Central memory CD8-positive, alpha-beta T cell (primary cell): ENCODE measurements around the gene LNX2.

Experiments
- ATAC-seq: fragments of 150-1000 bp; cut with Tn5 transposase; replicated peaks from 2 replicates; pipeline ENCODE4 v1.10.0; 2022; ENCODE audit warnings: mild to moderate bottlenecking, moderate FRiP score, moderate number of reproducible peaks; ENCODE audit not compliant: poor library complexity, severe bottlenecking; ENCODE audit errors: extremely low read depth
- DNase-seq, 2 donors: peaks; one replicate each; pipeline ENCODE4 v3.0.0; 2021; ENCODE audit warnings: low spot score in 2 of 2
- H3K27ac Mint-ChIP-seq: one replicate; pipeline ENCODE4 v1.8.0; 2022; ENCODE audit warnings: low read depth, mild to moderate bottlenecking, moderate library complexity, mixed read lengths
- H3K27me3 Mint-ChIP-seq: one replicate; pipeline ENCODE4 v1.8.0; 2022; ENCODE audit warnings: mixed read lengths
- H3K36me3 Mint-ChIP-seq: one replicate; pipeline ENCODE4 v1.8.0; 2022; ENCODE audit warnings: mild to moderate bottlenecking, moderate library complexity, mixed read lengths; ENCODE audit not compliant: insufficient read depth
- H3K4me1 Mint-ChIP-seq: one replicate; pipeline ENCODE4 v1.8.0; 2022; ENCODE audit warnings: mixed read lengths
- H3K4me3 Mint-ChIP-seq: one replicate; pipeline ENCODE4 v1.8.0; 2022; ENCODE audit warnings: mild to moderate bottlenecking, moderate library complexity, mixed read lengths
- H3K9me3 Mint-ChIP-seq: one replicate; pipeline ENCODE4 v1.8.0; 2022; ENCODE audit warnings: mixed read lengths

The LNX2 gene

DNA sequence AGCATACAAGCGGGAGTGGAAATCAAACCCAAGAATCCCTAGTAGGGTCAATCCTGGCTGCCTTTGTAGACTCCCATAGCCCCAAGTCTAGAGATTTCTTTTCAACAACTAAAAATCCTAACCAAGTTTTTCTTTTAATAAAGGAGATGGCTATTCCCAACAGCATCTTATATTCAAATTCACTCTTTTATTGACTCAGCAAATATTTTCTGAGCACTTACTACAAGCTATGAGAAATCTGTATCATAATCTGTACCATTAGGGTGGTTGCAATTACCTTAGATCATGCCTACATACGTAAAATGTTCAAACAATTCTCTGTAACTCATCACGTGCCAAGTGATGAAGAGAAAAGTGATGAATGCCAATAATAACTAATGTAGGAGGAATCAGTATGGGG is 54.5 kb downstream of the LNX2 start:
- no peak for DNase-seq
- Mint-ChIP-seq H3K27me3 (no peaks in the 10 kb centered on the region), H3K4me1 (peaks cover 11% of the 10 kb centered on the region), H3K36me3 (peaks cover 4% of the 10 kb centered on the region), H3K4me3 (no peak overlapping the region), H3K27ac (no peak overlapping the region), H3K9me3 (no peaks in the 10 kb centered on the region)
- ATAC-seq: no peak

- Mint-ChIP-seq H3K27me3 (no peaks in the 10 kb centered on the region), H3K9me3 (no peaks in the 10 kb centered on the region), H3K36me3 (peaks cover 5% of the 10 kb centered on the region), H3K4me3 (no peak overlapping the region), H3K4me1 (peaks cover 20% of the 10 kb centered on the region), H3K27ac (no peak overlapping the region)
- DNase-seq (no peak), ATAC-seq (no peak)
Observed at GRCh38 chr13:27562457-27562856, 57.9 kb downstream of the LNX2 start.

GRCh38 chr13:27559719-27560118 is 60.6 kb downstream of the LNX2 start:
- Mint-ChIP-seq H3K4me3 (no peak overlapping the region), H3K9me3 (no peaks in the 10 kb centered on the region), H3K36me3 (peaks cover 13% of the 10 kb centered on the region), H3K27me3 (no peaks in the 10 kb centered on the region), H3K4me1 (peaks cover 20% of the 10 kb centered on the region), H3K27ac (no peak overlapping the region)
- DNase-seq (peak in 1 of 2 donors; percentile 41), ATAC-seq (peak; percentile 97)

- H3K27ac Mint-ChIP-seq: no peak overlapping the region
- H3K4me3 Mint-ChIP-seq: no peak overlapping the region
- H3K36me3 Mint-ChIP-seq: peaks cover 18% of the 10 kb centered on the region
- no peaks in the 10 kb centered on the region for H3K27me3 Mint-ChIP-seq
- ATAC-seq (no peak), DNase-seq (no peak)
- no peaks in the 10 kb centered on the region for H3K9me3 Mint-ChIP-seq
- peaks cover 11% of the 10 kb centered on the region for H3K4me1 Mint-ChIP-seq
Observed at GRCh38 chr13:27556109-27556508, 64.2 kb downstream of the LNX2 start.

DNA sequence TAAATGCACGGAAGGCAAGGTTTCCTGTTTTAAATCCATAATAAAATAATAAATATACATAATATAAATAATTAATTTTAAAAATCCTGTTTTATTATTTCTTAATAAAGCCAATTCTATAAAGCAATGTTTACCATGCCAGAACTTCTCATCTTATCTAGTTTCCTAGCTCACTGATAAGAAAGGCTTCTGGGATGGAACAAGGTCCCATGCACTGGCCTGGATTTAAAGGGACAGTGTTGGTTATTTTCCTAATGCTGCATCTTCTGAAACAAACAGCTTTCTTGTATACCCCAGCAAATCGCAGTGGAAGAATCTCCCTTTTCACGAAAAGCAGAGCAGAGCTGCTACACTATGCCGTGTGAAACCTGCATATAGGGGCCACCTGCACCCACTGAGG is 68.8 kb downstream of the LNX2 start:
- Mint-ChIP-seq H3K27me3 (no peaks in the 10 kb centered on the region), H3K9me3 (no peaks in the 10 kb centered on the region), H3K36me3 (peaks cover 27% of the 10 kb centered on the region), H3K4me3 (no peak overlapping the region), H3K4me1 (no peaks in the 10 kb centered on the region), H3K27ac (no peak overlapping the region)
- no peak for ATAC-seq
- no peak for DNase-seq

GRCh38 chr13:27549406-27549981 is 70.8 kb downstream of the LNX2 start:
- Mint-ChIP-seq H3K4me1 (no peaks in the 10 kb centered on the region), H3K36me3 (peaks cover 23% of the 10 kb centered on the region), H3K9me3 (no peaks in the 10 kb centered on the region), H3K27me3 (no peaks in the 10 kb centered on the region), H3K4me3 (no peak overlapping the region), H3K27ac (no peak overlapping the region)
- DNase-seq (no peak), ATAC-seq (no peak)

DNA sequence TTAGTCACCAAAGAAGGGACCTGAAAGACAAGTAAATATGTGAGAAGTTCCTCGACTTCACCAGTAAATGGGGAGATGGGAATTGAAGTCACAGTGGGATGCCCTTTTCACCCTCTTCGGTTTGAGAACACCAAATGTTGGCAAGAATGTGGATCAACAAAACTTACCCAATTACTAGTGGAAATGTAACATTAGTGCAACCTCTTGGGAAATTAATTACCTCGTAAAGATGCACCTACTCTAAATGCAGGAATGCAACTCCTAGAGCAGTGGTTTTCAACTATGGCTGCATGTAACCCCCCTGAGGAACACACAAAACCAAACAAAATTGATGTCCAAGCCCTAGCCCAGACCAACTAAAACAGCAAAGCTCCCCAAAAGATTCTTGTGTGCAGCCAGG is 78.1 kb downstream of the LNX2 start:
- no peak for DNase-seq

DNA sequence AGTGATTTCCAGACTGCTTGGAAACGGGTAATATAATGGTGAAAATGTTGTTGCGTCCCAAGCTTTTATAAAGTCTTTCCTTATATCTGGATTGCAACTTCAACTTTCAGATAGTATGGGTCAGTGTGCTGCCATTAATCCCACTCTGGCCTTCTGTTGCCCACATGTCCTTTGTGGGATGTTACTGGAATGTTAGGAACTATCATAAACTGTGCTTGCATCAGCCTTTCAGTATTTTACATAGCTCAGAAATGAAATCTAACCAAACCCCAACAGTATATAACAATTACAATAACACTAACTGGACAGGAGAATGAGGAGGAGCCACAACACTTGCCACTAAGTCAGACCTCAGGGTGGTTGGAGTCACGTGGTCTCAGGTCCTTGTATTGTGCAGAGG is 78.9 kb downstream of the LNX2 start:
- H3K36me3 Mint-ChIP-seq: peaks cover 7% of the 10 kb centered on the region
- no peaks in the 10 kb centered on the region for H3K9me3 Mint-ChIP-seq
- no peaks in the 10 kb centered on the region for H3K4me1 Mint-ChIP-seq
- no peak overlapping the region for H3K4me3 Mint-ChIP-seq
- H3K27ac Mint-ChIP-seq: no peak overlapping the region
- ATAC-seq: no peak
- H3K27me3 Mint-ChIP-seq: no peaks in the 10 kb centered on the region
- no peak for DNase-seq

More for the DNA sequence above, 78.1 kb downstream of the LNX2 start:
- H3K4me1 Mint-ChIP-seq: no peaks in the 10 kb centered on the region
- no peak overlapping the region for H3K4me3 Mint-ChIP-seq
- H3K27ac Mint-ChIP-seq: no peak overlapping the region
- H3K27me3 Mint-ChIP-seq: no peaks in the 10 kb centered on the region
- H3K9me3 Mint-ChIP-seq: no peaks in the 10 kb centered on the region
- H3K36me3 Mint-ChIP-seq: peaks cover 7% of the 10 kb centered on the region
- ATAC-seq: no peak

GRCh38 chr13:27536361-27537101 is 83.8 kb downstream of the LNX2 start:
- DNase-seq (no peak), ATAC-seq (no peak)
- Mint-ChIP-seq H3K4me3 (no peak overlapping the region), H3K9me3 (no peaks in the 10 kb centered on the region), H3K36me3 (no peaks in the 10 kb centered on the region), H3K4me1 (peaks cover 11% of the 10 kb centered on the region), H3K27ac (no peak overlapping the region), H3K27me3 (no peaks in the 10 kb centered on the region)

DNA sequence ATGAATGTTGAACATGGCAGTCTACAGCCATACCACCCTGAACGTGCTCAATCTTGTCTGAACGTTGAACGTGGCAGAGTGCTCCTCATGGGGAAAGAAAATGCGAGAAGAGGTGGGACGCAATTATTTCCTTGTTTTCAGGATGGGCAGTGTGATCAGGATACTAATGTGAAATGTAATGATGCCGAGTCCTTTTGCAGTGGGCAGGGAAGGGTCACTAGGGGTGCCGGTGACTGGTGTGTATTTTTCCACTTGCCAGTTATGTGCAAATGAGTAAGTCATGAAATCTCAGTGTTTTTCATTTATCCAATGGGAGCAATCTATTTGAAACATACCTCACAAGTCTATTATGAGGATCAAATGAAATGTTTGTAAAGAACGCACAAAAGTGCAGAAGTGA is 84.8 kb downstream of the LNX2 start:
- DNase-seq: no peak
- H3K9me3 Mint-ChIP-seq: no peaks in the 10 kb centered on the region
- ATAC-seq: no peak

GRCh38 chr13:27534981-27535380 is 85.3 kb downstream of the LNX2 start:
- DNase-seq (no peak), ATAC-seq (no peak)
- Mint-ChIP-seq H3K4me1 (peaks cover 11% of the 10 kb centered on the region), H3K4me3 (no peak overlapping the region), H3K27ac (no peak overlapping the region), H3K9me3 (no peaks in the 10 kb centered on the region), H3K36me3 (no peaks in the 10 kb centered on the region), H3K27me3 (no peaks in the 10 kb centered on the region)

More for the DNA sequence above, 84.8 kb downstream of the LNX2 start:
- Mint-ChIP-seq H3K4me3 (no peak overlapping the region), H3K4me1 (peaks cover 11% of the 10 kb centered on the region), H3K27ac (no peak overlapping the region), H3K36me3 (no peaks in the 10 kb centered on the region), H3K27me3 (no peaks in the 10 kb centered on the region)

DNA sequence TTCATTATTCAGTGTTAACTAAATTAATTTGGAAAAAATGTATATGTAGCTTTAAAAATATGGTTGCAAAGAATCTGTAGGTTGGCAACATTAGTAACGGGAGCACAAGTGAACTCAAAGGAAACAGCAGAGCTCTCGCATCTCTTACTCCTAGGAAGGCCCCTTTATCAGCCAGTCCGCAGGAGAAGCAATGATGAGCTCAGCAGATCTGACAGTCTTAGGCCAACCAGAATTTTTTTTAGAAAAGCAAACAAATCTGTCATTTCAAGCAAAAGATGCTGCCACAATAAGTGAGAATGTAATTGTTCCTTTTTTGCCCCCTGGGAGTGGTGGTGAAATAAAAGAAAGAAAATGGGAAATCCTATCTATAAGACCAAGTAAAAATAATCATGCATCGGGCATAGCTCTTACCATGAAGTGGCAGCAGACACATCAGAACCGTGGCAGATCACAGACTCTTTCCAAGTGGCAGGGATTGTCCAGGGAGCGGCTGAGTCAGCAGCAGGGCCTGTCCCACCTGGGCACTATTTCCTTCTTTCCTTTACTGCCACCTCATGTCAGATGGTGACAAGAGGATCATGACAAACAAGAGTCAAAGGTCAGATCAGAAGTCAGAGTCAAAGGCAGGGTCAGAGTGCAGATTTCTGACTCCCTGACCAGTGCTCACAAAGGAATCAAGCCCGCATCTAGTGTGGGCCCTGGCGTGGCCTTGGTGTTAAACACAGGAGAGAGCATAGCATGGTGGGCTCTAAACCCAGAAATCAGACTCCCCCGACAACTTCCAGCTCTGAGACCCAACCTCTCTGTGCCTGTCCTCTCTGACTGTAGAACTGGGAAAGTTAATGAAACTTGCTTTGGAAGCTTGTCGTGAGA is 86.0 kb downstream of the LNX2 start:
- Mint-ChIP-seq H3K27me3 (no peaks in the 10 kb centered on the region), H3K9me3 (no peaks in the 10 kb centered on the region), H3K27ac (no peak overlapping the region), H3K36me3 (no peaks in the 10 kb centered on the region), H3K4me1 (peaks cover 11% of the 10 kb centered on the region), H3K4me3 (no peak overlapping the region)
- ATAC-seq (no peak), DNase-seq (no peak)
